ENCODE data around the gene EDAR. TPM values are rescaled to one million over a fixed set of nuclear protein-coding genes. Genes with fewer than 3 reads are reported as not detected.

Gene EDAR
- total RNA-seq, 1 donor from 2014 or later: not detected

DNA sequence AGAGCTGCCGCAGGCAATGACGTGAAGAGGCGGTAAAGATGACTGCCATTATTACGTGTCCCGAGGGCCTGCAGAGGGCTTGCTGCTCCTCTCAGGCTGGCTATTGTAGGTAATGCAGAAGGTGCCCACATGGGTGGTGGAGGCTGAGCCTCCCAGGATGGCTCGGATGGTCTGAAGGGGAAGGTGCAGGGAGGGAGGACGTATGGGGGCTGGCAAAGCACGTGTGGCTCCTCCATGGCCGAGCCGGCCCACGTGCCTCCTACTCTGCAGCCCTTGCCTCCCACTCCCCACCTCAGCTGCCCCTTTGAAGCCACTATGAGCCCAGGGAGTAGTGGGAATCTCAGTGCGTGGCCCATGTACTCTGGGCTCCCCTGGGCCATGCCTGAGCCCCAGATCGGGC is 48.9 kb downstream of the EDAR start:
- no peak overlapping the region for H3K4me3 Mint-ChIP-seq (ENCODE audit: unreplicated experiment)
- H2AFZ ChIP-seq (ENCODE audit: low read depth, low read length): no peak overlapping the region
- H3K27me3 Mint-ChIP-seq (ENCODE audit: low read depth, unreplicated experiment): peaks cover 33% of the 10 kb centered on the region
- TF ChIP-seq EZH2 (IDR thresholded peaks at IDR 0.05; ENCODE audit: insufficient read depth, low read length): no peak
- TF ChIP-seq, protein P1, sequence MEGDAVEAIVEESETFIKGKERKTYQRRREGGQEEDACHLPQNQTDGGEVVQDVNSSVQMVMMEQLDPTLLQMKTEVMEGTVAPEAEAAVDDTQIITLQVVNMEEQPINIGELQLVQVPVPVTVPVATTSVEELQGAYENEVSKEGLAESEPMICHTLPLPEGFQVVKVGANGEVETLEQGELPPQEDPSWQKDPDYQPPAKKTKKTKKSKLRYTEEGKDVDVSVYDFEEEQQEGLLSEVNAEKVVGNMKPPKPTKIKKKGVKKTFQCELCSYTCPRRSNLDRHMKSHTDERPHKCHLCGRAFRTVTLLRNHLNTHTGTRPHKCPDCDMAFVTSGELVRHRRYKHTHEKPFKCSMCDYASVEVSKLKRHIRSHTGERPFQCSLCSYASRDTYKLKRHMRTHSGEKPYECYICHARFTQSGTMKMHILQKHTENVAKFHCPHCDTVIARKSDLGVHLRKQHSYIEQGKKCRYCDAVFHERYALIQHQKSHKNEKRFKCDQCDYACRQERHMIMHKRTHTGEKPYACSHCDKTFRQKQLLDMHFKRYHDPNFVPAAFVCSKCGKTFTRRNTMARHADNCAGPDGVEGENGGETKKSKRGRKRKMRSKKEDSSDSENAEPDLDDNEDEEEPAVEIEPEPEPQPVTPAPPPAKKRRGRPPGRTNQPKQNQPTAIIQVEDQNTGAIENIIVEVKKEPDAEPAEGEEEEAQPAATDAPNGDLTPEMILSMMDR (IDR thresholded peaks at IDR 0.05; ENCODE audit: insufficient read depth, low read depth, low read length): no peak
- no peak overlapping the region for H3K4me2 ChIP-seq (ENCODE audit: low read length)
- no peak overlapping the region for H3K9ac ChIP-seq (ENCODE audit: low read length)
- H3K79me2 ChIP-seq (ENCODE audit: insufficient read depth, low read length): no peaks in the 10 kb centered on the region
- peaks cover 18% of the 10 kb centered on the region for H3K27me3 ChIP-seq (ENCODE audit: insufficient read depth, low read length)
- DNase-seq (ENCODE audit: low read depth): no peak
- no peak for FAIRE-seq
- no peaks in the 10 kb centered on the region for H3K9me3 Mint-ChIP-seq (ENCODE audit: unreplicated experiment)
- no peaks in the 10 kb centered on the region for H3K9me3 ChIP-seq (ENCODE audit: insufficient read depth, low read depth, low read length)
- no peak overlapping the region for H3K27ac ChIP-seq (ENCODE audit: low read depth, low read length)
- no peaks in the 10 kb centered on the region for H3K4me1 ChIP-seq (ENCODE audit: insufficient read depth, low read length)
- no peaks in the 10 kb centered on the region for H3K36me3 Mint-ChIP-seq (ENCODE audit: low read depth, unreplicated experiment)
- H3K27ac Mint-ChIP-seq (ENCODE audit: unreplicated experiment): no peak overlapping the region
- no peaks in the 10 kb centered on the region for H4K20me1 ChIP-seq (ENCODE audit: insufficient read depth, low read length)
- H3K36me3 ChIP-seq (ENCODE audit: insufficient read depth, low read length): no peaks in the 10 kb centered on the region
- no peaks in the 10 kb centered on the region for H3K4me1 Mint-ChIP-seq (ENCODE audit: low read depth, unreplicated experiment)
- H3K4me3 ChIP-seq (ENCODE audit: insufficient read depth, low read depth, low read length): no peak overlapping the region

DNA sequence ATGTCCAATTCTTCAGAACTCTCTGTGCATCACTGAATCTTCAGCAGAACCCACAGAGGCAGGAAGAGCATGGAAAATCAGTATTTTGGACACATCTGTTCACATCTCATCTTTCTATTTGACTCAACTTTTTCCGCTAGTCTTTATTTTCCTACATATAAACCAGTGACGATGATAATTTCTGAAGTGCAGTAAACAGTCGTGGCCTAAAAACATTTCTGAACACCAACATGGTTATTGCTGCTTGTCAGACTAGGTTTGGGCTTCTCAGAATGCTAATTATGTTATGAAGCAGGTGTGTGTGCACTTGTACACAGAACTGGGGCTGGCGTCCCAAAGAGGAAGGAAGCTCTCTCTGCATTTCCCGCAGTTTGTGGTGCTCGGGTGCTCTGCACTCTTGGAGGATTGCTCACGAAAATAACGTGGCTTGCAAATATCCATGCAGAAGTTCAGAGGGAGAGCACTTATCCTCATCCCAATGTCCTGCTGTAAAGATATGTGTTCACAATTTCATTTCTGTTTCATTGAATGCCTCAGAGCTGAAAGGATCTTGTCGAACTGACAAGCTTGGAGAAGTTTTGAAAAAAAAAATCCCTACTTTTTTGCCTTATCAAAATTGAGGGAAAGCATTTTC is 50.8 kb downstream of the EDAR start:
- H3K9ac ChIP-seq (ENCODE audit: low read length): no peak overlapping the region
- Mint-ChIP-seq H3K9me3 (ENCODE audit: unreplicated experiment) (no peaks in the 10 kb centered on the region), H3K27ac (ENCODE audit: unreplicated experiment) (no peak overlapping the region), H3K4me1 (ENCODE audit: low read depth, unreplicated experiment) (no peaks in the 10 kb centered on the region), H3K4me3 (ENCODE audit: unreplicated experiment) (no peak overlapping the region), H3K36me3 (ENCODE audit: low read depth, unreplicated experiment) (no peaks in the 10 kb centered on the region), H3K27me3 (ENCODE audit: low read depth, unreplicated experiment) (peaks cover 45% of the 10 kb centered on the region)
- no peaks in the 10 kb centered on the region for H4K20me1 ChIP-seq (ENCODE audit: insufficient read depth, low read length)
- DNase-seq (ENCODE audit: low read depth) (no peak), FAIRE-seq (no peak)
- H3K27ac ChIP-seq (ENCODE audit: low read depth, low read length): no peak overlapping the region
- H3K9me3 ChIP-seq (ENCODE audit: insufficient read depth, low read depth, low read length): no peaks in the 10 kb centered on the region
- H3K4me3 ChIP-seq (ENCODE audit: insufficient read depth, low read depth, low read length): no peak overlapping the region
- H3K27me3 ChIP-seq (ENCODE audit: insufficient read depth, low read length): peaks cover 31% of the 10 kb centered on the region
- no peaks in the 10 kb centered on the region for H3K79me2 ChIP-seq (ENCODE audit: insufficient read depth, low read length)
- no peak overlapping the region for H2AFZ ChIP-seq (ENCODE audit: low read depth, low read length)
- H3K4me2 ChIP-seq (ENCODE audit: low read length): no peak overlapping the region
- TF ChIP-seq EZH2 (IDR thresholded peaks at IDR 0.05; ENCODE audit: insufficient read depth, low read length): no peak
- TF ChIP-seq, protein P1 (IDR thresholded peaks at IDR 0.05; ENCODE audit: insufficient read depth, low read depth, low read length): no peak
- H3K4me1 ChIP-seq (ENCODE audit: insufficient read depth, low read length): no peaks in the 10 kb centered on the region
- no peaks in the 10 kb centered on the region for H3K36me3 ChIP-seq (ENCODE audit: insufficient read depth, low read length)

DNA sequence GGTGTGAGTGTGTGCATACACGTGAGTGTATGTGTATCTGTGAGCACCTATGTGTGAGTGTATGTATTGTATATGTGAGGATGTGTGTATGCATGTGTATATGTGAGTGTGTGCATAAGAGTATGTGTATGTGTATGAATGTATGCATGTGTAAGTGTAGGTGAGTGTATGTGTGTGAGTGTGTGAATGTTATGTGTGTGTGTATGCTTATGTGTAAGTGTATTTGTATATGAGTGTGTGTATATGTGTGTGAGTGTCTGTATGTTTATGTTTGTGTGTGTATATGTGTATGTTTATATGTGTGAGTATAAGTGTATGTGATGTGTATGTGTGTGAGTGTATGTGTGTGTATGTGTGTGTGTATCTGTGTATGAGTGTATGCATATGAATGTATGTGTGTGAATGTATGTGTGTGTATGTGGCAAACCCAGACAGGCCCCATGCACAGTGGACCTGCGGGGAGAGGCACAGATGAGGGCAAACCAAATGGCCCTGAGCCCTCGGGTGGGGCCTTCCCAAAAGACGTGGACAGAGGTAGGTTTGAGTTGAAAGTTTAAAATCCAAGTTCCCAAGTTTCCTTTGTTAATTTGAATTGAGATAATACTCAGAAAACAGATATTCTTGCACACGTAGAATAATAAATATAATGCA is 51.5 kb downstream of the EDAR start:
- no peak overlapping the region for H3K4me2 ChIP-seq (ENCODE audit: low read length)
- Mint-ChIP-seq H3K36me3 (ENCODE audit: low read depth, unreplicated experiment) (no peaks in the 10 kb centered on the region), H3K9me3 (ENCODE audit: unreplicated experiment) (no peaks in the 10 kb centered on the region), H3K4me1 (ENCODE audit: low read depth, unreplicated experiment) (no peaks in the 10 kb centered on the region), H3K27ac (ENCODE audit: unreplicated experiment) (no peak overlapping the region), H3K27me3 (ENCODE audit: low read depth, unreplicated experiment) (peaks cover 50% of the 10 kb centered on the region), H3K4me3 (ENCODE audit: unreplicated experiment) (no peak overlapping the region)
- H3K4me1 ChIP-seq (ENCODE audit: insufficient read depth, low read length): no peaks in the 10 kb centered on the region
- no peak for TF ChIP-seq EZH2 (IDR thresholded peaks at IDR 0.05; ENCODE audit: insufficient read depth, low read length)
- TF ChIP-seq, protein P1 (IDR thresholded peaks at IDR 0.05; ENCODE audit: insufficient read depth, low read depth, low read length): no peak
- DNase-seq (ENCODE audit: low read depth) (no peak), FAIRE-seq (no peak)
- no peaks in the 10 kb centered on the region for H3K9me3 ChIP-seq (ENCODE audit: insufficient read depth, low read depth, low read length)
- H4K20me1 ChIP-seq (ENCODE audit: insufficient read depth, low read length): no peaks in the 10 kb centered on the region
- no peaks in the 10 kb centered on the region for H3K79me2 ChIP-seq (ENCODE audit: insufficient read depth, low read length)
- no peak overlapping the region for H3K27ac ChIP-seq (ENCODE audit: low read depth, low read length)
- H3K36me3 ChIP-seq (ENCODE audit: insufficient read depth, low read length): no peaks in the 10 kb centered on the region
- H3K4me3 ChIP-seq (ENCODE audit: insufficient read depth, low read depth, low read length): no peak overlapping the region
- H2AFZ ChIP-seq (ENCODE audit: low read depth, low read length): no peak overlapping the region
- peaks cover 32% of the 10 kb centered on the region for H3K27me3 ChIP-seq (ENCODE audit: insufficient read depth, low read length)
- H3K9ac ChIP-seq (ENCODE audit: low read length): no peak overlapping the region

Measured in astrocyte (in vitro differentiated cells and primary cell).